ENCODE measurements around the gene PROKR1.

PROKR1 gene

DNA sequence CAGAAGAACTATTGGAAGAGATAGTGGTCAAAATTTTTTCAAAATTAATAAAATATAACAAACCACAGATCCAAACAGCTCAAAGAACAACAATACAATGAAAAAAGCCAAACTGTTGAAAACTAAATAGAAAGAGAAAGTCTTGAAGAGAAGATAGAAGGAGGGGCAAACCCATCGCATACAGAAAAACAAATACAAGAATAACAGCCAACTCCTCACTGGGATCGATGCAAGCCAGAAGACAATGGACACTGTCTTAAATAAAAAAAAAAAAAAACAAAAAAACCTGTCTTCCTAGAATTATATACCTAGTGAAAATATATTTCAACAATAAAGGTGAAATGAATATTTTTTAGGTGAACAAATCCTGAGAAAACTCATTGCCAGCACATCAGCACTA, 57.2 kb downstream of the PROKR1 start:
- DNase-seq: no peak

DNA sequence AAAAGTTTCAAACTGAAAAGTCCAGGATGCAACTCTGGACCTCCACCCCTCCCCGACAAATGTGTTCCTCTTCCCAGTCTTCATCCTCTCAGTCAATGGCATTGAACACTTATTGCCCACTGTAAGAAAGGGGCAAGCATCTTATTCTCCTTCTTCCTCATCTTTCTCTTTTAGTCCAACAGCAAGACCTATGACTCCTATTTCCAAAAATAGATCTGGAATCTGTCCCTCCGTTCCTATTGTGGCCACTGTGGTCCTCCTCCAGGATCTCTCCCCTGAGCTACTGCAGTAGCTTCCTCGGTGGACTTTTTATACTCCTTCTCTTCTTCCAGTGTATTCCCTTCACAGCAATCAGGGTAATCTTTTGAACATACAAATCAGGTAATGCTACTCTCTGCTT, 63.3 kb downstream of the PROKR1 start:
- no peak for DNase-seq
